Activated gamma-delta T cell treated with Interleukin-2 at 50 U/mL for 16 hours (primary cell): Measurements from ENCODE around the gene TNFRSF19.

Experiments used
- DNase-seq: peaks from one replicate; pipeline ENCODE4 v3.0.0-alpha.2; 2020

TNFRSF19 gene

GRCh38 chr13:23630349-23631093 is 60.3 kb downstream of the TNFRSF19 start:
- DNase-seq: no peak

GRCh38 chr13:23631311-23632047 is 61.3 kb downstream of the TNFRSF19 start:
- DNase-seq: no peak

GRCh38 chr13:23632048-23632582 is 61.9 kb downstream of the TNFRSF19 start:
- DNase-seq: no peak

DNA sequence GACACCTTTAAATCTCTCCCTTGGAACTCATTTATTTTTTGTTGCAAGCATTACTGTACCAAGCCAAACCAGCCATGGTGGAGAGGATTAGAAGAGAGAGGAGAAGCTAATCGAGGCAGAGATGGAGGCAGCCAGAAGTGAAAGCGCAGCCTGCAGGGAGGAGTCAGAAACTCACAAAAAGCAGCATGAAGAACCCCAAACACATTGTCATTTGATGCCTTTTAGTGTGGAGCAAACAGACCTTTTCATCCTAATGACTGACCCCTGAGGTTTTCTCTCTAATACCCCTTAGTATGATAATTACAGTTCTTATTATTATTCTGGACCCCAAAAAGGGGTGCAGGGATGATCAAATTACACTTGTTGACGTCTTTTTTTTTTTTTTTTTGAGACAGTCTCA is 62.5 kb downstream of the TNFRSF19 start:
- no peak for DNase-seq

GRCh38 chr13:23634897-23635296 is 64.7 kb downstream of the TNFRSF19 start:
- DNase-seq: no peak

DNA sequence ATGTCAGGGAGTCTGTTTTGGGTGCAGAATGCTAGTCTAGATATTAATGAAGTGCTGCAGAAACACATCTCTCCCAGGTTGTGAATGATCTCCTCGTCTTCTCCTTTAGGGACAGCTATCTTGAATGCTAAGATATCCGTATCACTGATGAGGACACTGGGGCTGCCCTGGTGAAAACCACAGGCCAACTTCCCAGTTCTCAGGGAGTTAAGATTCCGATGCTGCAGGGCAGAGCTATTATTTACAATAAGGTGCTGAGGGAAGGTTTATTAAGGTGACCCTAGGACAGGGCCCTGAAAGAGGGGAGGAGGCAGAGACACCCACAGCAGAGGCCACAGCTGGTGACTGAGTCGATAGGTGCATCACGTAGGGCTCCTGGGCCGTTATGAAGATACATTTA is 66.1 kb downstream of the TNFRSF19 start:
- DNase-seq: no peak

DNA sequence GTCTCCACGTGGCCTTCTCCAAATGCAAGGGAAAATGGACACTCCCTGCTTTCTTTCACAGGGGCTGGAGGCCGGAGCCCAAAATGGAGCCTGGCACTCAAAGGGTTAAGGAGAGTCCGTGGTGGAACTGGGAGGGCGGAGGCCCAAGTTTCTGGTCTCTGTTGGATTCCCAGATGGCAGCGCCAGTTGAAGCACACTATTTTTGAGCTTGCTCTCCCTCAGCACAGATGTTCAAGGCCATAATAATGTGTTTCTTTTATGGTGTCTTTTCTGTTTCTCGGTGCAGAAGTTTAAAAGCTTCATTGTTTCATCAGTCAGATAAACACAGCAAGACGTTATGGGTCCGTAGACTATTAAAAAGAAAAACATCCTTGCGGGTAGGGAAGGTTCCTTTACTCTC is 67.6 kb downstream of the TNFRSF19 start:
- no peak for DNase-seq

DNA sequence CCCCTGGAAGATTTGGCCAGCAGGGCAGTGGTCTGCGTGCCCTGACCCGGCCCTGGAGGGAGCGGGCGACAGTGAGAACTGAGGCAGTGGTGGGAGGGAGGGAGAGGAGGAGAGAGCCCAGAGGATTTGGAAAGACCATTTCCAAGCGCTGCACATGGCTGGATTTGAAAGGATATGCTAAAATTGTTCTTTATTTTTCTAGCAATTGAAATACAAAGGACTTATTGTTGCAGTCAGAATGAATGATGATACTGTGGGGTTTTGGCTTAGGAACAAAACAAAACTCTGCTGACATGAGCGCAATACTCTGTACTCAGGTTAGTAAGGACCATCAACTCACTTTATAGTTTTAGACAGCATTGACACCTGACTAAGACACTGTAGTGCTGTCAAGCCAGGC is 69.5 kb downstream of the TNFRSF19 start:
- no peak for DNase-seq

DNA sequence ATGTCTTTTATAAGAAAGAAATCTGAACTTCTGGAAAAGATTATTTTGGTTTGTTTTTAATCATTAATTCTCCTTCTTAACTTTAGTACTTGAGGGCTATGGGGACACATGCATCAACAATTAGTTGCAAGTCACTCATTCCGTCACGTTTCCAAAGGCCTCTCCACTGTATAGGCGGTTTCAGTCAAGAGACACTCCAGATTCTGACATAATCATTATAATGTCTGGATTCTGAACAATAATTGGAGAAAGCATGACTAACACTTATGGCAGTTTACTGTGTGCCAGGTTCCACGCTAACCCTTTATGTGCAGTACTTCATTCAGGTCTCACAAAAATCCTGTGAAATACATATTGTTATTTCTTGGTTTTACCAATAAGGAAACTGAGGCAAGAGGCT is 71.9 kb downstream of the TNFRSF19 start:
- DNase-seq: no peak

DNA sequence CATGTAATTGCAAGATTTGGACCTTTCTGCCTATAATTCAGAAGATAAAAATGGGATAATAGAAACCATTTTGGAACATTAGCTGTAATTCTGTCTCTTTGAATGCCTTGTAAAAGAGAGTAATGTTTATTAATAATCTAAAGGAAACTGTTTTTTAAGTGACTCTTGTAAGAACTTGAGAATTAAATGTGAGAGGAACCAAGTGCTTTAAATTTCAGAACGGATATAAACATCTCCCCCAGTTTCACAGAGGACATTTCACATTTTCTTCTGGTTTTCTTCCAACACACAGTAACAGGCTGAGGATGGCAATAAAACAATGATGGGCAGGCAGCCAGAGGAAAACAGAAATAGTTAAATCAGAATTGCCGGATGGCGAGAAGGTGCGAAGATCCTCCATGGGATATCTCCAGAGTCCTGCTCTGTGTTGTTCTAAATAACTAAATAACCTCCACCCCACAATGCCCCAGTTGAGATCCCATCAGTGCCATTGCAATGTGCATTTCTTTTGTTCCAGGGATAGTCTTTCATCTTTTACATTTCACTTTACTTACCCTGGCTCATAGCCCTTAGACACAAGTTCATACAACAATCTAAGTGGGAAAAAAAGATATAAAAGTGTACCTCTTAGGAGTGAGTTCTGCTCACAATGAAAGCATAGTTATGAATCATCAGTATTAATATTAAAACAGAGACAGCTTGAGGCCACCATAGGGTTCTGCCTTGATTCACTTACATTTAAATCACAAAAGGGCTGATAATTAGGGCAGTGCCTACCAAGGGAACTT is 73.3 kb downstream of the TNFRSF19 start:
- DNase-seq: no peak

- no peak for DNase-seq
Observed at GRCh38 chr13:23644126-23644419, 73.9 kb downstream of the TNFRSF19 start.

DNA sequence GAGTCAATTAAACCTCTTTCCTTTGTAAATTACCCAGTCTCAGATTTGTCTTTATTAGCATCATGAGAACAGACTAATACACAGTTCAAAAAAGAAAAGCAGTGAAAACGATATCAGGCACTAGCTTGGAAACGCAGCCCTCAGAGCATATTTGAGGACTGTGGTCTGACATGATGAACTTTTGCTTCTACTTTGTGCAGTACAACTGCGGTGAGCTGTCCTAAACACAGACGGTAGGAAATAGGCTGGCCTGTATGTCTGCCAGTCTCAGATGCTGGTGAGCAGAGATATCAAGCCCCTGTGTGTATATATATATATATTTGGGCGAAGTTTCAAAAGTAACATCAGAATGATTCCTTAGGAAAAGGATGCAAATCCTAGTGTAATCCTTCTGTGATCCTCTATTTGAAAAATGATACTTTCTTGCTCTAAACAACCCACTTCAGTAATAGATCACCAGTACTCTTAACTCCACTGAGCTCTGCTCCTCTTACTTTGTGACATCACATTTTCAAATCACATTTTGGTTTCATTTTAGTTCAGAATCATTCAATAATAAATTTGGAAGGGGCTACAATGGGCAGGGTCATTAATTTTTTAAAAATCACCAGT is 74.4 kb downstream of the TNFRSF19 start:
- no peak for DNase-seq

- no peak for DNase-seq
Observed at GRCh38 chr13:23645851-23646250, 75.6 kb downstream of the TNFRSF19 start.

DNA sequence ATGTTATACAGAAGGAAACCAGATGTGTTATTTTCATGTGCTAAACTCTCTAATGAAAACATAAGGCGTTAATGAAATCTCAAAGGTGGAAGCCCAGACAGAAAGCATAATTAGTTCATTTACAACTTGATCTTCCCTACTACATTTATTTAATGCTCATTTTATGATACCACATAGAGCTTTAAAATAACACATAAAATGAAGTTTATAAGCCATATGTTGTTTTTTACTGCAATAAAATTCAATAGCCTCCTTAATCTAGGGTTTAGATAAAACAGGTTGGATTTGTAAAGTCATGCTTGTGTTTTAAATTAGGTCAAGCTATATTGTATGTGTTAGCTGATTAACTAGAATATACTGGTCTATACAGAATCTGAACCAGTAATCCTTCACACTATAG is 81.2 kb downstream of the TNFRSF19 start:
- DNase-seq: no peak

- no peak for DNase-seq
Observed at GRCh38 chr13:23651887-23652286, 81.7 kb downstream of the TNFRSF19 start.

DNA sequence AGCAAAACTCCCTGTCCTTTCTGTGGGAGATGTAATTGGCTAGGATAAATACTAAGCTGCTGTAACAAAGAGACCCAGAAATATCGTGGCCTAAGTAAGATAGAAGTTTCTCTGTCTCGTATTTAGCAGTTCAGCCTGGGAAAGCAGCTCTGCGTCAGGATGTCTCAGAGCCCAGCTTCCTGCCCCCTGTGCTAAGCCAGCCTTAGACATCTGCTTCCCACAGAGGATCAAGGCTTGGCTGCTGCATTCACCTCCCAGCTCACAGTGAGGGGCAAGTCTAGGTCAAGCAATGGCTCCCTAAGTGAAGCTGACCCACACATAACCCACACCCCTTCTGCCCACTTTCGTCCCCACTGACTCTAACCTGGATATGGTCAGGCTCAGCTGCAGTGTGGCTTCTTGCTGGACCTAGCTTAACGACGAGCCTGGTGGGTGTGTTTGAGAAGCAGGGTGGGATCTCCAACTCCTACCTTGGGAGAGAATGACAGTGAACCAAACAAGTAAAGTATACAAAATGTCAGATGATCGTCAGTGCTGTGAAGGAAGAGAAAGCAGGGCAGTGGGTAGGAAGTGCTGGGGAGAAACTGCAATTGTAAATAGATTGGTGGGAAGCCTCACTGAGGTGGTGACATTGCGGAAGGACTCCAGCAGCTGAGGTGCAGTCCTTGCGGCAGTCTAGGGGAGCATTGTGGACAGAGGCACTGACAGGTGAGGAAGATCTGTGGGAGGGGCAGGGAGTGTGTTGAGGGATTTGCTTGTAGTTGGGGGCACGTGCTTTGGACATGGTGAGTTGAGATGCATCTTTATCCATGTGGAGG is 82.9 kb downstream of the TNFRSF19 start:
- no peak for DNase-seq

GRCh38 chr13:23654111-23655110 is 84.2 kb downstream of the TNFRSF19 start:
- no peak for DNase-seq

GRCh38 chr13:23655321-23655720 is 85.1 kb downstream of the TNFRSF19 start:
- no peak for DNase-seq

- no peak for DNase-seq
Observed at GRCh38 chr13:23656637-23657371, 86.6 kb downstream of the TNFRSF19 start.

GRCh38 chr13:23658929-23659541 is 88.8 kb downstream of the TNFRSF19 start:
- DNase-seq: no peak
